HG03064 (cell line): Measurements from ENCODE around the gene KIAA1671.

Source experiments
- ATAC-seq: cut with Tn5 transposase; IDR thresholded peaks from one replicate; pipeline ENCODE4 v1.9.1; 2021; ENCODE audit warnings: low read depth; ENCODE audit not compliant: unreplicated experiment

KIAA1671 gene

GRCh38 chr22:24977370-24978221 lies 25.1 kb downstream of the KIAA1671 start:
- ATAC-seq = no peak

- no peak for ATAC-seq
Measured at GRCh38 chr22:24978308-24978707, 25.8 kb downstream of the KIAA1671 start.

GRCh38 chr22:24981066-24981465 lies 28.6 kb downstream of the KIAA1671 start:
- no peak for ATAC-seq

- ATAC-seq = no peak
Measured at GRCh38 chr22:24981656-24982055, 29.1 kb downstream of the KIAA1671 start.

GRCh38 chr22:24982301-24983056 lies 30.0 kb downstream of the KIAA1671 start:
- no peak for ATAC-seq

- ATAC-seq = no peak
Measured at GRCh38 chr22:24983151-24983550, 30.6 kb downstream of the KIAA1671 start.

GRCh38 chr22:24984122-24984521 lies 31.6 kb downstream of the KIAA1671 start:
- no peak for ATAC-seq

- no peak for ATAC-seq
Measured at GRCh38 chr22:24985826-24986214, 33.3 kb downstream of the KIAA1671 start.

- ATAC-seq = no peak
Measured at GRCh38 chr22:24986816-24987215, 34.3 kb downstream of the KIAA1671 start.

GRCh38 chr22:24989135-24989534 lies 36.6 kb downstream of the KIAA1671 start:
- ATAC-seq = no peak

GRCh38 chr22:24989541-24989951 lies 37.0 kb downstream of the KIAA1671 start:
- no peak for ATAC-seq

GRCh38 chr22:24990344-24990905 lies 37.9 kb downstream of the KIAA1671 start:
- no peak for ATAC-seq

GRCh38 chr22:24992946-24993345 lies 40.4 kb downstream of the KIAA1671 start:
- no peak for ATAC-seq

GRCh38 chr22:24994070-24994763 lies 41.7 kb downstream of the KIAA1671 start:
- no peak for ATAC-seq

- ATAC-seq = no peak
Measured at GRCh38 chr22:24995649-24996180, 43.2 kb downstream of the KIAA1671 start.

- ATAC-seq = no peak
Measured at GRCh38 chr22:24996420-24996952, 44.0 kb downstream of the KIAA1671 start.

GRCh38 chr22:24997023-24997422 lies 44.5 kb downstream of the KIAA1671 start:
- no peak for ATAC-seq

GRCh38 chr22:25000686-25001085 lies 48.2 kb downstream of the KIAA1671 start:
- ATAC-seq = no peak

GRCh38 chr22:25002241-25002985 lies 49.9 kb downstream of the KIAA1671 start:
- ATAC-seq = no peak

- no peak for ATAC-seq
Measured at GRCh38 chr22:25006354-25006753, 53.8 kb downstream of the KIAA1671 start.
